NCI-H82 treated with DMSO at 0.1 percent for 48 hours (cell line): ENCODE measurements around the gene CRADD.
"Not testable (repeated sequence)": the region's sequence is repeated elsewhere in the genome, so short reads cannot be mapped to it uniquely, and the experiment has no call there.

Experiments used
- DNase-seq: peaks from one replicate; lab custom pipeline; 2025; ENCODE audit not compliant: unreplicated experiment; lab: John Stamatoyannopoulos, UW

CRADD gene

DNA sequence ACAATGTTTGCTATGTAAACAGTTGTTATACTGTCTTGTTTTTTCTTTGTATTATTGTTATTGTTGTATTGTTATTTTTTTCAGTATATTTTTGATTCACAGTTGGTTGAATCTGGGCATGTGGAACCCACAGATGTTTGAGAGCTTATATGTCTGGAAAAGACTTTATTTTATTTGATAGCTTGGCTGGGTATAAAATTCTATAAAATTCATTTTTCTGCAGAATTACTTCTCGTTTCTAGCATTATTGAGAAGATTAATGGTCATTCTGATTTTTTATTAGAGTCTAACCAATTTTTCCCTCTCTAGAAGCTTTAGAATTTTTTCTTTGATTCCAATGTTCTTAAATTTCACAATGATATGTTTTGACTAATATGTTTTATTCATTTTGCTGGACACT, 188.6 kb downstream of the CRADD start:
- no peak for DNase-seq

- DNase-seq = no peak
Observed at GRCh38 chr12:93868771-93869170, 191.6 kb downstream of the CRADD start.

- DNase-seq = no peak
Observed at GRCh38 chr12:93870020-93870795, 193.0 kb downstream of the CRADD start.

- DNase-seq = not testable (repeated sequence)
Observed at GRCh38 chr12:93871566-93871965, 194.4 kb downstream of the CRADD start.

GRCh38 chr12:93873561-93873960, 196.4 kb downstream of the CRADD start:
- no peak for DNase-seq

DNA sequence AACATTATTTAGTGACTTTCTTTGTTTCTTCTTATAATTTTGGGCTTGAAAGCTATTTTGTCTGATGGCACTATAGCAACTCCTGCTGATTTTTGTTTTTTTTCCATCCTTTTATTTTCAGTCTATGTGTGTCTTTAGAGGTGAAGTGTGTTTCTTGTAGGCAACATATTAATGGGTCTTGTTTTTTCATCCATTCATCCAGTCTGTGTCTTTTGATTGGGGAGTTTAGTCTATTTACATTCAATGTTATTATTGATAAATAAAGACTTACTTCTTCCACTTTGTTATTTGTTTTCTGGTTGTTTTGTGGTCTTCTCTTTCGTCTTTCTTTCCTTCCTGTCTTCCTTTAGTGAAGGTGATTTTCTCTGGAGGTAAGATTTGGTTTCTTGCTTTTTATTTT, 198.0 kb downstream of the CRADD start:
- no peak for DNase-seq

DNA sequence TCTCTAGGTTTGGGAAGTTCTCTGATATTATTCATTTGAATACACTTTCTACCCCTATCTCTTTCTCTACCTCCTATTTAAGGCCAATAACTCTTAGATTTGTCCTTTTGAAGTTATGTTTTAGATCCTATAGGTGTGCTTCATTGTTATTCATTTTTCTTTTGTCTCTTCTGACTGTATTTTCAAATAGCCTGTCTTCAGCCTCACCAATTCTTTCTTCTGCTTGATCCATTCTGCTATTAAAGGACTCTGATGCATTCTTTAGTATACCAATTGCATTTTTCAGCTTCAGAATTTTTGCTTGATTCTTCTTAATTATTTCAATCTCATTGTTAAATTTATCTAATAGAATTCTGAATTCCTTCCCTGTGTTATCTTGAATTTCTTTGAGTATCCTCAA, 199.2 kb downstream of the CRADD start:
- no peak for DNase-seq

- DNase-seq = no peak
Observed at GRCh38 chr12:93877446-93877845, 200.3 kb downstream of the CRADD start.

GRCh38 chr12:93879476-93880421, 202.6 kb downstream of the CRADD start:
- DNase-seq = no peak

DNA sequence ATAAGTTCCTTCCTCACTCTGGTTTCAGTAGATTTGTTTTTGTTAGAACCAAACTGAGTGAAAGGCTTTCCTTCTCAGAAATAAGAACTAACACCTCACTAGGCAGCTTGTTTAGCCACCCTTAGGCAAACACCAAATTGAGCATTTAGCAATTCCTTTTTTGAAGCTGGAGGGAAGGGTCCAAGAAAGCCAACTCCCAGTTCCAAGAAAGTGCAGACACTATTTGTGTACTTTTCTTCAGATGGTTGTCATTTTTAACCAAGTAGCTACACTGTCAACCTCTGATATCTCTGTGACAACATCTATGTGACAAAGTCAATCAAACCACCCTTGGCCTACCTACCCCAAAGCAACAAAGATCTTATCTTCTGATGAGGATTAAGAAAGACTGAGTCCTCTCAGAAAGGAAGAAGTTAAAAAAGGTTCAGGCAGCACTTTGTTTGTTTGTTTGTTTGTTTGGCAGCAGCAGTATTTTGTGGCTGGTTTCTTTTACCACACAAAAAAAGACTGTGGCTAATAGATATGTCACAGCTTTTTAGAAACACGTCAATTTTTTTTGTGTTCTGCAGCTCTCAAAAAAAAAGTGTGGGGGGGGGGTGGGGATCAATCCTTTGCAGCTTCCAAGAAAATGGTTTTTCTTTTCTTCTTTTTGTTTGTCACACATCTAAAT, 203.8 kb downstream of the CRADD start:
- no peak for DNase-seq

DNA sequence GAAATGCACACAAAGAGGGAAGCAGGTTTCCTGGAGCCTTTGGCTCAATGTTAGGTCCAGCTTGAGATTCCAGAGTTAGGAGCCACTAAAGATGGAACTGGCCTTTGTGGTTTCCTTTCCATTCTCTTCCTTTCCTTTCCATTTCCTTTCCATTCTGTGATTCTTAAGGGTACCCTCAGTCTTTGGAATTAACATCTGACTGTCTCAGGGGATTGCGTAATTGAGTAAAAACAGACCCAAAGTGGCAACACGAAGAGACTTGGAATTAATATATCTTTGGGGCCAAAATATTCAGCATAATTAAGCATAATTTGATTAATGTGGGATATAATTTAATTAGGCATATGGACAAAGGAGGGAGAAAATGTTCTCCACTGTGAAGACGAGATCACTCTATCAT, 205.6 kb downstream of the CRADD start:
- DNase-seq = no peak

- DNase-seq = no peak
Observed at GRCh38 chr12:93883436-93884154, 206.4 kb downstream of the CRADD start.

DNA sequence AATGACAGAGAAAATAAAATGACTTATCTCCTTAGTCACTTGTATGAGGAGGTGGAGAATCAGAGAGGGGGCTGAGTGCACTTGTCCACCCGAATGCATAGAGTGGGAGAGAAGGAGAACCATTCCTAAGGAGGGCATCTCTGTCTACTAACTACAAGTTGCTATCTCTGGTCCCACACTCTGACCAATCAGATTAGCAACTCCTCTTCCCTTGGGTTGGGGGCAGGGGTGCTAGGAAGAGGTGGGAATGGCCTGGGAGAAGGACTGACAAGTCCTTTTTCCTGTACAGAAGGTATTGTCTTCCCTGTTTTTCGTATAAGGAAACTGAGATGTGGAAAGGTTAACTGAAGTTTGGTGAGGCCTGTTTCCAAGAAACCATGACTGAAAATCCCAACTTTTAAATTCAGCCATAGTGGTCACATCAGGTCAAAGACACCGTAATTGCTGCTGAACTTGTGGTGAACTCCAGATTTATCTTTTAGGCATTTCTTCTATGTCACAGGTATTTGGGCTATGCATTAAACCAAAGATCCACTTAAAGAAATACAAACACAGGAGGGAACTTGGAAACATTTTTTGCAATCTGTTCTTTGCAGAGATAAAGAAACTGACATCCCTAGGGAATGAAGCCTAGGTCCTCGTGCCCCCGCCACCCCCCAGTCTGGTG, 207.8 kb downstream of the CRADD start:
- no peak for DNase-seq

DNA sequence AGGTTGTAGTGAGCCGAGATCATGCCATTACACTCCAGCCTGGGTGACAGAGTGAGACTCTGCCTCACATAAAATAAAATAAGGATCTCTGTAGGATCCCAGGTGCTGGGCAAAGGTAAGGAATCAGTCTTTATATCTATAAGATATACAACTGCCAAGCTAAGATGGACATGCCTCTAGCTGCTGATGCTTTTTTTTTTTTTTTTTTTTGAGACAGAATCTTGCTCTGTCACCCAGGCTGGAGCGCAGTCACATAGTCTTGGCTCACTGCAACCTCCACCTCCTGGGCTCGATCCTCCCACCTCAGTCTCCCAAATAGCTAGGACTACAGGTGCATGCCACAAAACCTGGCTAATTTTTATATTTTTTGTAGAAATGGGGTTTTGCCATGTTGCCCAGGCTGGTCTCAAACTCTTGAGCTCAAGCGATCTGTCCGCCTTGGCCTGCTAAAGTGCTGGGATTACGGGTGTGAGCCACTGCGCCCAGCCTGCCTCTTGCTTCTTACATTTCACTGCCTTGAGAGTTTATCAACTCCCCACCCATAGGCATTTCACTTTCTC, 208.9 kb downstream of the CRADD start:
- not testable (repeated sequence) for DNase-seq

DNA sequence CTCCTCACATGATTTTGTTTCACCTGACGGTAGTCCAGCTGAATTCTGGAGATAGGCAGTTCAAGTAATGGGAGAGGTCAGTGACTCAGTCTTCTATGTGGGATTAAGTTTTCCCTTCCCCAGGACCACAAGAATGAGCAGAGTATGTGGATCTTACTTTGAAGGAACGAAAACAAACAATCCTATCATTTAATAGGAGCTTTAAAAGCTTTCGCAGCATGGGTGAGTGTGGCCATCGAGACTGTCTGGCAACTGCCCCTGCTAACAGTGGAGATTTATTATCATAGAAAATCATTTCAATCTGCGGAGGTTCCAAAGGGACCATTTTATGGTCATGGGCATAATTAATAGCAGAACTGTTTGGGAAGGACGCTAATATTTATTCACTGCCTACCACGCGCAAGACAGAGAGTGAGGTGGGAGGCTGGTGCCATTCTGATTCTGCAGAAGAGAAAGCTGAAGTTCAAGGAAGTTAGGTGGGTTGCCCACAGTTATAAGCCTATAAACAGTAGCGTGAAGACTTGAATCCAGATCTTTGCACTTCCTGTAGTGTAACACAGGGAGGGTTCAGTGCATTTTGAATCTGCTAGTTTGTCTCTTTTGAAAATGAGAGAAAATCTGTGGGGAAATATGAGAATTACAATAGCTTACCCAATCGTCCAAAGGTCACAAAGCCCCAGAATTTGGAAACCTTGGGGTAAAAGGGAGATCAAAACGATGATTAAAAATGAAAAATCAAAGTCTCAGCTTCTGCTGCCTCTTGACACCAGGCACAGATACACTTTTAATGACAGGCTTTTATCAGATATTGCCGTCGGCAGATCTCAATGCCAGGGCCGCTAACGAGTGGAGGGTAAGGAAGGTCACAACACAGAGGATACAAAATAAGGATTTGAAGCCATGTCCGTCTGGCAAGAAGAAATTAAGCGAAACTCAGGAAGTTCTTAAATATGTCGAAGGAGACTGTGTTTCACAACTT, 209.6 kb downstream of the CRADD start:
- no peak for DNase-seq

- DNase-seq = no peak
Observed at GRCh38 chr12:93888964-93889363, 211.8 kb downstream of the CRADD start.

DNA sequence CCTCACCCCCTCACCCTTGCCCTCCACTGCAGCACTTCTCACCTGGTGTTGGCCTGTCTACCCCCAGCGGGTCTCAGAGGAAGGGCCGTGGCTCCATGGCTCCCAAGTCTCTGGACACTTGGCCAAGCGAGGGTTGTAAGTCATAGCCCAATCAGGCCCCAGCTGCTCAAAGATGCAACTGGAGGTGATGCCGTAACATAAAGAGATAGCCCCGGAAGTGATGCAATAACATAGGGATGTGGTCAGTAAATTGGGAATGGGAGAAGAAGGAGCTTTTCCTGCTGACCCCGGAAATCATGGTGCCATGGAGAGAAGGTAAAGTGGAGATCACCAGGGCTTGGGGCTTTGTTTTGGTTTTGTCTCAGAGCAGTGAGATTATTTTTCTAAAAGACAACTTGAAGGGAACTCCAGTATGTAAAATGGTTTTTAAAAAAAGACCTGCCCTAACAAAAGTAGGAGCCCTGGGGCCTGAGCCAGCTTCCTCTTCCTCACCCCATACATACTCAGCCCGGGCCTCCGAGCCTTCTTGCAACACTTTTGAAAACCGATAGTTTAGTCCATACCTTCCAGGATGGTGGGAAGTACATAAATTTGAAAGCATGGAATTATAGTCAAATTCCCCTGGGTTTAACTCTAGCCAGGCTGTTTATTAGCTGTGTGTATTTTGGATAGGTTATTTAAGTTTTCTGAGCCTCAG, 212.5 kb downstream of the CRADD start:
- no peak for DNase-seq
